ENCODE data around the gene HDAC9. TPM values are rescaled to one million over a fixed set of nuclear protein-coding genes. Genes with fewer than 3 reads are reported as not detected.

Gene HDAC9
- total RNA-seq, 2 experiments from 2014 or later, result 0.69 to 0.94 TPM

DNA sequence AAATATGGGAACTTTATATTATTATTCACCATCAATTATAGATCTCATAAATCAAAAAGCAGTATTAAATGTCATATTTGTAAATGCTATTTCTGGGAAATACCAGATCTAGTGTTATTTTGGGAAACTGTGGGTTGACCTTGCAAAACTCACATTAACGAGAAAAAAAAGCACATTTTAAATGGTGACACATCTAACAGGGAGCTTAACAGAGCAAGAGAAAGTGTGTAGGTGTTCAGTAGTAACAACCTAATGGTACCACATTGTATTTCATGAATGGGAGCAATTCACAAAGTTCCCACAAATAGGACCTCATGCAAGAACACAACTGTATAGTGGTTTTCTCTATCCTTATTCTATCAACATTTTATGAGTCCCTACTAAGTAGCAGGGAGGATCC, 26.2 kb upstream of the HDAC9 start:
- H3K9me3 Mint-ChIP-seq (ENCODE audit: low read depth), result no peaks in the 10 kb centered on the region
- no peaks in the 10 kb centered on the region for H3K36me3 Mint-ChIP-seq (ENCODE audit: low read depth)
- DNase-seq (no peak), ATAC-seq (no peak)
- ChIA-PET POLR2A (interaction anchor here (0.6 kb wide), 1 partner anchor 22 kb away, joined by 3 read pairs; no protein-coding TSS in a partner anchor), CTCF (no interaction called here)
- H3K4me1 Mint-ChIP-seq, result no peaks in the 10 kb centered on the region
- intact Hi-C loops (cut with DNase I, micrococcal nuclease), result no loop called here
- H3K27me3 Mint-ChIP-seq, result no peaks in the 10 kb centered on the region
- no peak overlapping the region for H3K4me3 Mint-ChIP-seq
- H3K27ac Mint-ChIP-seq, result no peak overlapping the region

DNA sequence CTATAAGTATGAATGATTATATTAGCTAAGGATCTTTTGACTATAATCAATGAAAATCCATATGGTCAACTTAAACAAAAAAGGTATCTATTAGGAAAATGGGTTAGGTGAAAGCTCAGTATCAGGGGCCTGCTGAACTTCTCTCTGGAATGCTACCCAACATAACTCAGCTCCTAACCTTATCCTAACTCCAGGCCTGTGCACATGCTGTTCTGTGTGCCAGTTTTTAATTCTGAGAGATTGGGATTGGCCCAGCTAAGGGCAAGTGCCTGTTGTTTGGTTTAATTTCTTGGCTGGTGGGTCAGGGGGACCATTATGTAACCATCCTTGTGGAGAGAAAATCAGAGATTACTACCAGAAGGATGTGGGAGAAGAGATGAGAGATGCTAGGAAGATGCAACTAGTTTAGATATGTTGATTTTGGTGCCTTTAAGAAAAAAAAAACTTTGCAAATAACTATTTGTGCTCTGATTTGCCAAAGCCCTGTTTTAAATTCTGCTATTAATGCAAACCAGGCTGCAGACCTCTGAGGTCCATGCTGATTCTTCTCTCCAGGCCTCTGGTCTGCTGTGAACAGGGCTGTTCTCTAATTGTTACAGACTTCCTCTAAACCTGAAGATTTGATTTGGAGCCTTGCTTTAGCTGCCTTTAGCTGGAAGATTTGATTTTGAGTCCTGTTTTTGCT, 23.9 kb upstream of the HDAC9 start:
- ATAC-seq (no peak), DNase-seq (no peak)
- H3K27ac Mint-ChIP-seq, result no peak overlapping the region
- H3K36me3 Mint-ChIP-seq (ENCODE audit: low read depth), result no peaks in the 10 kb centered on the region
- CTCF ChIA-PET, result no interaction called here
- POLR2A ChIA-PET, result no interaction called here
- intact Hi-C loops (cut with DNase I, micrococcal nuclease), result no loop called here
- no peaks in the 10 kb centered on the region for H3K27me3 Mint-ChIP-seq
- no peaks in the 10 kb centered on the region for H3K9me3 Mint-ChIP-seq (ENCODE audit: low read depth)
- no peaks in the 10 kb centered on the region for H3K4me1 Mint-ChIP-seq
- H3K4me3 Mint-ChIP-seq, result no peak overlapping the region

DNA sequence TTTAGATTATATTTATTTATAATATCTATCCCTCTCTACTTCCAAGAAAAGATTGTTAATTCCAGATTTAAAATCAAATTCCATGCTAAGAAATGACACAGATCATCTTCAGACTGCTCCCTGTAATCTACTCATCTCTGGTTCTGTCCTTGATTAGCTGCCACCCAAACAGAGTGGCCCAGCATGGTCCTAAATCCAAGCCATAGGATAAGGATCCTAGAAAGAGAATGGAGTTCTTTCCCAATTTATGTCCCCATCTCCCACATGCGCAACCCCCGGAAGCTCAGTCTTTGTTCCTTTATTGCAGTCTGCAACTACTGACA, 23.4 kb upstream of the HDAC9 start:
- H3K27me3 Mint-ChIP-seq, result no peaks in the 10 kb centered on the region
- no peaks in the 10 kb centered on the region for H3K4me1 Mint-ChIP-seq
- DNase-seq, result no peak
- intact Hi-C loops (cut with DNase I, micrococcal nuclease), result no loop called here
- ChIA-PET CTCF (no interaction called here), POLR2A (no interaction called here)
- H3K9me3 Mint-ChIP-seq (ENCODE audit: low read depth), result no peaks in the 10 kb centered on the region
- no peak for ATAC-seq
- H3K27ac Mint-ChIP-seq, result no peak overlapping the region
- H3K36me3 Mint-ChIP-seq (ENCODE audit: low read depth), result no peaks in the 10 kb centered on the region
- no peak overlapping the region for H3K4me3 Mint-ChIP-seq

DNA sequence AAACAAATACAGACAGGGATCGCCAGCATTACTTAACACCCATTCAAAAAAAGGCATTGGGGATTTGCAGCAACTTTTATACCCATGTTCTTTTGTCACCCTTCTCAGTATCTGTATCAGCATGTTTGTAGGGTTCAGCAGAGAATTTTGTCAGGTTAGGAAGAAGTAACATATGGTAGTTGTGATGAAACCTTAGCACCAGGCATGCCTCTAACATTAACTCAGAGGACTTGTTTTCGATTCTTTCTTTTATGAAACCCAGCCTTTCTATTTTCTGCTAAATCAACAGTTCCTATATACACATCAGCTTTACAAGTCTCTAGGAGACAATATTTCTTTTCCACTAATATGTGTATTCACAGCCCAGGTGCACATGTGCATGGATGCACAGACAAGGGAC, 22.4 kb upstream of the HDAC9 start:
- intact Hi-C loops (cut with DNase I, micrococcal nuclease), result no loop called here
- DNase-seq (no peak), ATAC-seq (no peak)
- Mint-ChIP-seq H3K4me3 (no peak overlapping the region), H3K27ac (no peak overlapping the region), H3K27me3 (no peaks in the 10 kb centered on the region), H3K36me3 (ENCODE audit: low read depth) (no peaks in the 10 kb centered on the region), H3K4me1 (no peaks in the 10 kb centered on the region), H3K9me3 (ENCODE audit: low read depth) (no peaks in the 10 kb centered on the region)
- ChIA-PET POLR2A (no interaction called here), CTCF (no interaction called here)

DNA sequence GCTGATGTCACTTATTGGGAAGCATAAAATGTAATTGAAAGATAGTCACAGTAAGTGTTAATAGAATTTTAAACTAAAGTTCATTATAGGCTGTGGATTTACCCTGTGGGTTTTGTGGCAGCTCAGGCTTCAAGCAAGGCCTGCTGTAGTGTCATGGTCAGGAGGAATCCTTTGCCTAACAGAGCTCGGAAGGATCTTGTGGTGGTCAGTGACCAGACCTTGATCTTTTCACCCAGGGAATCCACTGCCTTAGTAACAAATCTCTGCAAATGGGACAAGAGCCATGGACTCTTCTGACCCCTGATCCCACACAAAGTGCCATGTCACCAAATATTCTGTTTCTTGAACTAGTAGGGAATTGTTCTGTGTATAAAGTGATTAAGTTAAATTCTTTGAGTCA, 20.6 kb upstream of the HDAC9 start:
- Mint-ChIP-seq H3K4me1 (no peaks in the 10 kb centered on the region), H3K27ac (no peak overlapping the region), H3K36me3 (ENCODE audit: low read depth) (no peaks in the 10 kb centered on the region), H3K9me3 (ENCODE audit: low read depth) (no peaks in the 10 kb centered on the region), H3K27me3 (no peaks in the 10 kb centered on the region), H3K4me3 (no peak overlapping the region)
- ATAC-seq (no peak), DNase-seq (no peak)
- CTCF ChIA-PET, result no interaction called here
- intact Hi-C loops (cut with DNase I, micrococcal nuclease), result no loop called here
- POLR2A ChIA-PET, result no interaction called here

DNA sequence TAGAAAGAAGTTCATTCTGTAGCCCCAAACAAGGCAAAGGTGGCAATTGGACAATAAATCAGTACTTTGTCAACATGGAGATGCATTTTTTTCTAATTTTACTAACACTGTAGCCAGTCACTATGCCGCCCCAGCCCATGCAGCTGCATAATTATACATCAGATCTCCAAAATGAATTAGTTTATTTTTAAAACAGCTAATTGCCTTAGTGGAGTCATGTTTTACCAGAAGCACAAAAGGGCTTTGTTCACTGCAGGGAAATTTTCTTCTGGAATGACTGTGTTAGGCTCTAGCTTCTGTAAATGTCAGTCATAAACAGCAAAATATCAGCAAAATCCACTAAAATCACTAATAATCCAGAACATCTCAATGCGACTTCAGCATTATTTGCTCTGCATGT, 20.1 kb upstream of the HDAC9 start:
- no peak overlapping the region for H3K27ac Mint-ChIP-seq
- ChIA-PET POLR2A (no interaction called here), CTCF (no interaction called here)
- H3K4me3 Mint-ChIP-seq, result no peak overlapping the region
- H3K9me3 Mint-ChIP-seq (ENCODE audit: low read depth), result no peaks in the 10 kb centered on the region
- no peaks in the 10 kb centered on the region for H3K36me3 Mint-ChIP-seq (ENCODE audit: low read depth)
- ATAC-seq, result no peak
- no peak for DNase-seq
- no peaks in the 10 kb centered on the region for H3K27me3 Mint-ChIP-seq
- H3K4me1 Mint-ChIP-seq, result no peaks in the 10 kb centered on the region
- intact Hi-C loops (cut with DNase I, micrococcal nuclease), result no loop called here

DNA sequence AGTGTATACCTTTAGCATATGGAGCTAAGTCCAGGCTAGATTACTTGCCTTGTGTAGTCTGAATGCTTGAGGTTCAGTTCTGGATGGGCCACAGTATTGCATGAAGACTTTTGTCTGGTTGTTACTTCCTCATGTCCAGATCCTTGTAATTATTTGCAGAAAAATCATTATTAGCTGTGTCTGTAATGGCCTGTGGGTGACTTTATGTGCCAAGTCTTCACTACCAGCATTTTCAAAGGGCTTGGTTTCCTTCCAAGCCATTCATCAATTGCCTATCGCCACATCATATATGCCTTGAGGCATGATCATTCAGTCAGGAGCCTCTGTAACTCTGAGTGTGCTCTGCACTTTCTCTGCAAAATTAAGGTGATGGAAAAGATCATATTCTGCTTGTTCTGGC, 13.8 kb upstream of the HDAC9 start:
- ATAC-seq (no peak), DNase-seq (no peak)
- intact Hi-C loops (cut with DNase I, micrococcal nuclease), result no loop called here
- Mint-ChIP-seq H3K27me3 (no peaks in the 10 kb centered on the region), H3K36me3 (ENCODE audit: low read depth) (no peaks in the 10 kb centered on the region), H3K4me1 (no peaks in the 10 kb centered on the region), H3K9me3 (ENCODE audit: low read depth) (no peaks in the 10 kb centered on the region), H3K27ac (no peak overlapping the region), H3K4me3 (no peak overlapping the region)
- CTCF ChIA-PET, result no interaction called here
- POLR2A ChIA-PET, result no interaction called here

DNA sequence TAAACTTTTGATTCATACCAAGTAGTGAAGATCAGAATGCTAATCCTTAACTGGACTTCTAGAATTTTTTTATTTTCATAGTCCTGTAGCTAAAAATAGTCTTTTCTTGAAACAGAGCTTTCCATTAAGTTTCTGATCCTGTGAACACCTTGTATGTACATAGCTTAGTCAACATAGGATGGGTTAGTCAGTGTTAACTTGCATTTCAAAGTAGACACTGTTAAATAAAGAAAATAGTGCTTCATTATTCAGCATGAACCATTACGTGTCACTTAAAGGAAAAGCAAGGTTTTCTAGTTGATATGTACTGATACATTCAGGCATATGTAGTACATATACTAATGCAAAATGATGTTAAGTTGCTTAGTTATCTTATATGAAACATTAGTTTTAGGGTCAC, 7.5 kb upstream of the HDAC9 start:
- Mint-ChIP-seq H3K9me3 (ENCODE audit: low read depth) (no peaks in the 10 kb centered on the region), H3K4me1 (no peaks in the 10 kb centered on the region), H3K27me3 (no peaks in the 10 kb centered on the region), H3K27ac (no peak overlapping the region), H3K4me3 (no peak overlapping the region), H3K36me3 (ENCODE audit: low read depth) (no peaks in the 10 kb centered on the region)
- no peak for DNase-seq
- POLR2A ChIA-PET, result no interaction called here
- intact Hi-C loops (cut with DNase I, micrococcal nuclease), result no loop called here
- CTCF ChIA-PET, result no interaction called here
- no peak for ATAC-seq

DNA sequence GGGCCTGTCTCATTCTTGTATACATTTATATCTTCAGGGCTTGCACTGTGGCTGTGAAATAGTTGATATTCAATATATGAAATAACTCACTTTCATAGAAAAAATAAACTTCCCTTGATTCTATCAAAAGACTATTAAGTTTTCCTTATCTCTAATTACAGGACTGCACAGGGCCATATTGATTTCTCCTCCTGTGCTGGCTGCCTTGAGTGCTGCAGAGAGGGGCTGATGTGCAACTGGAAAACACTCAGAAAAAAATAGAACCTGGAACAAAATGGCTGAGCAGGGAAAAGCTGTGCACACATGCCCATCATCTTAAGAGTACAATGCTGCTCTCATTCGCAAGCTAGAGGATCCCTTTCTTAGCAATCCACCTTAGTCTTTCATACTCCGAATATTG, 5.9 kb upstream of the HDAC9 start:
- DNase-seq, result no peak
- CTCF ChIA-PET, result no interaction called here
- POLR2A ChIA-PET, result no interaction called here
- no peaks in the 10 kb centered on the region for H3K4me1 Mint-ChIP-seq
- ATAC-seq, result no peak
- no peak overlapping the region for H3K4me3 Mint-ChIP-seq
- peaks cover 3% of the 10 kb centered on the region for H3K27me3 Mint-ChIP-seq
- no peaks in the 10 kb centered on the region for H3K36me3 Mint-ChIP-seq (ENCODE audit: low read depth)
- intact Hi-C loops (cut with DNase I, micrococcal nuclease), result loop anchor here in 1 of 2 experiments (5.0 kb wide), 1 partner anchor 178 kb away; no protein-coding TSS in a partner anchor
- H3K9me3 Mint-ChIP-seq (ENCODE audit: low read depth), result no peaks in the 10 kb centered on the region
- no peak overlapping the region for H3K27ac Mint-ChIP-seq

DNA sequence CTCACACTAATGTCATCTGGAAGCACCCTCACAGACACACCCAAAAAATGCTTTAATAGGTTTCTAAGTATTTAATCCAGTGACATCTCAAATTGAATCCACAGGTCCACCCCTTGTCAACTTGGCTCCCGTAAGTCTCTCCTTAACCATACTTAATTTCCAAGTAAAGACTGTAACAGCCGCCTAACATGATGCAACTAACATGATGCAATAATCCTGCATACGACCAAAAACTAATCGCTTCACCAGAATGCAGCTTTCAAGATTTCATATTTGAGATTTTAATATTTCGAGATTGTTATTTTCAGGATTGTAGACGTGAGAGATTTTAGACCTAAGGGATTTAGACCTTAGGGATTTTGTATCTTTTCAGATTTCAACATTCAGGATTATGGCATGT, 3.7 kb upstream of the HDAC9 start:
- H3K27me3 Mint-ChIP-seq, result peaks cover 9% of the 10 kb centered on the region
- POLR2A ChIA-PET, result interaction anchor here (0.6 kb wide), 1 partner anchor 22 kb away, joined by 3 read pairs; no protein-coding TSS in a partner anchor

DNA sequence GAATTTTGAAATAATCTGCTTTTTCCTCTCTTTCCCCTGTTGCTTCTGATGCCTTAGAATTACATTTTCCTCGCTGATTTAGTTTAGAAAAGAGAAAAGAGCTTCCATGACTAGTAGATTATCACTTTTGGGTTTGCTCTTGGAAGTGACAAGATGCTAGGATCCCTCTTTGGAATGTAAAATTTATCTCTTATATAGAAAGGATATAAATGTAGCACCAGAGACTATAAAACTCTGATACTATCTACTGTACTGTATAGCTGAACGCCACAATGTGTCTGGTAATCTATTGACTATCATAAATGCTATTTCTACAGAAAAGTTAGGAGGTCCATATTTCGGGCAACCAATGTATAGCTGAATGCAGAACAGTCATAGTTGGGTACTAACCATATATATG, 1.1 kb upstream of the HDAC9 start:
- Mint-ChIP-seq H3K4me3 (no peak overlapping the region), H3K27me3 (peaks cover 9% of the 10 kb centered on the region), H3K9me3 (ENCODE audit: low read depth) (no peaks in the 10 kb centered on the region), H3K4me1 (peaks cover 14% of the 10 kb centered on the region), H3K36me3 (ENCODE audit: low read depth) (no peaks in the 10 kb centered on the region), H3K27ac (no peak overlapping the region)
- DNase-seq (no peak), ATAC-seq (no peak)
- POLR2A ChIA-PET, result no interaction called here
- intact Hi-C loops (cut with DNase I, micrococcal nuclease), result loop anchor here in 1 of 2 experiments (5.0 kb wide), 1 partner anchor 173 kb away; no protein-coding TSS in a partner anchor
- CTCF ChIA-PET, result interaction anchor here (0.6 kb wide), 2 partner anchors 12 to 138 kb away, joined by 3 read pairs; no protein-coding TSS in a partner anchor

More for the DNA sequence above, 3.7 kb upstream of the HDAC9 start:
- CTCF ChIA-PET, result no interaction called here
- ATAC-seq (no peak), DNase-seq (no peak)
- Mint-ChIP-seq H3K9me3 (ENCODE audit: low read depth) (no peaks in the 10 kb centered on the region), H3K27ac (no peak overlapping the region), H3K36me3 (ENCODE audit: low read depth) (no peaks in the 10 kb centered on the region), H3K4me3 (no peak overlapping the region), H3K4me1 (peaks cover 14% of the 10 kb centered on the region)
- intact Hi-C loops (cut with DNase I, micrococcal nuclease), result loop anchor here in 1 of 2 experiments (5.0 kb wide), 1 partner anchor 175 kb away; no protein-coding TSS in a partner anchor

DNA sequence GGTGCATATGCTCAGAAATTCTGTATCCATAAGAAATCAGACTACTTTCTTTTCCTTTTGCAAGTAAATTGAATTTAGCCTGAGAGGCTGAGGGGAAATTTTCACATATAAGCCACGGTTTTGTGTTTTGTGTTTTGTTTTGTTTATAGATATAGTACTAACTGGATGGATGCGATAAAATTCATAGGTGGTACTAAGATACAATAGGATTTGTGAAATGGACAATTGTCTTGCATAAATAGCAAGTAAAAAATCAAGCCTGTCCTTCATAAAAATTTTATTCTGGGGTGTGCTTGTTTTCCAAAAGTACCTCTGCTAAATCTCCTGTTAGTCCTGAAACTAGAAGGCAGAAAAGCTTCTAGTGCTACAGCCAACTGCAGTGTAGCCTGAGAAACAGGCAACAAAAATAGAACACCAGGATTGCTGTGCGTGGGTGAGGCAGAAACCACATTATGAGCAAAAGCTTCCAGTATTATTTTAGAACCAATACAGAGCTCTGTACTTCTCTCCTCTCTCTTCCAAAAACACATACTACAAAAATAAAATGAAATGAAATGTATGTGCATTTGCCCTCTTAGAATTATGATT, 634 bp upstream of the HDAC9 start:
- no peak overlapping the region for H3K4me3 Mint-ChIP-seq
- ChIA-PET CTCF (interaction anchor here (0.6 to 1.2 kb wide), 2 partner anchors 28 to 138 kb away, joined by 3 read pairs; no protein-coding TSS in a partner anchor), POLR2A (no interaction called here)
- peak; percentile 77 for ATAC-seq
- peaks cover 14% of the 10 kb centered on the region for H3K4me1 Mint-ChIP-seq
- no peaks in the 10 kb centered on the region for H3K36me3 Mint-ChIP-seq (ENCODE audit: low read depth)
- H3K27me3 Mint-ChIP-seq, result peaks cover 9% of the 10 kb centered on the region
- H3K9me3 Mint-ChIP-seq (ENCODE audit: low read depth), result no peaks in the 10 kb centered on the region
- intact Hi-C loops (cut with DNase I, micrococcal nuclease), result loop anchor here in 1 of 2 experiments (5.0 kb wide), 1 partner anchor 172 kb away; no protein-coding TSS in a partner anchor
- DNase-seq, result peak; percentile 46
- H3K27ac Mint-ChIP-seq, result no peak overlapping the region

Measured in activated CD4-positive, alpha-beta T cell treated with anti-CD3 and anti-CD28 coated beads for 36 hours (primary cell).